HL-60 (cell line): ENCODE results near the gene ENDOU.

Source experiments
- DNase-seq, 2 experiments: peaks; one replicate each; pipeline ENCODE4 v3.0.0-alpha.2; 2010 to 2020; ENCODE audit warnings: low read depth in 1 of 2, low spot score in 1 of 2
- H3K27ac ChIP-seq: fragments of 250-450 bp; sonication (Bioruptor Pico); replicated peaks from 2 replicates; pipeline ENCODE4 v1.5.1; 2020; ENCODE audit warnings: mild to moderate bottlenecking, moderate library complexity
- H3K27me3 ChIP-seq: fragments of 250-450 bp; sonication (Bioruptor Pico); 2 replicates; pipeline ENCODE4 v1.5.1; 2021; ENCODE audit warnings: mild to moderate bottlenecking, moderate library complexity; ENCODE audit not compliant: insufficient read depth, poor library complexity, severe bottlenecking
- H3K4me3 ChIP-seq: replicated peaks from 2 replicates; pipeline ENCODE4 v1.5.1; 2011; ENCODE audit warnings: mild to moderate bottlenecking, control low read depth, low read length; ENCODE audit not compliant: insufficient read depth
- GABPA ChIP-seq: IDR thresholded peaks from 2 replicates; pipeline ENCODE4 v1.6.1; 2012; ENCODE audit warnings: low read depth
- POLR2AphosphoS5 ChIP-seq: IDR thresholded peaks from 2 replicates; pipeline ENCODE4 v1.6.1; 2012; ENCODE audit warnings: low read depth
- REST ChIP-seq: IDR thresholded peaks from 2 replicates; pipeline ENCODE4 v1.6.1; 2012; ENCODE audit warnings: low read depth; ENCODE audit not compliant: insufficient replicate concordance
- SPI1 ChIP-seq: IDR thresholded peaks from 2 replicates; pipeline ENCODE4 v1.6.1; 2012; ENCODE audit warnings: low read depth, mild to moderate bottlenecking, borderline replicate concordance
- TF ChIP-seq, protein P1 (sequence below): IDR thresholded peaks from one replicate; pipeline ENCODE4 v1.5.1; 2011; ENCODE audit warnings: low read length, control low read depth, inconsistent platforms; ENCODE audit not compliant: insufficient read depth

Gene ENDOU

GRCh38 chr12:47745485-47746041 is 20.3 kb upstream of the ENDOU start:
- Histone ChIP-seq H3K27ac (no peak overlapping the region), H3K4me3 (no peak overlapping the region), H3K27me3 (no peaks in the 10 kb centered on the region)
- DNase-seq: no peak
- no peak for TF ChIP-seq GABPA
- TF ChIP-seq, protein P1, sequence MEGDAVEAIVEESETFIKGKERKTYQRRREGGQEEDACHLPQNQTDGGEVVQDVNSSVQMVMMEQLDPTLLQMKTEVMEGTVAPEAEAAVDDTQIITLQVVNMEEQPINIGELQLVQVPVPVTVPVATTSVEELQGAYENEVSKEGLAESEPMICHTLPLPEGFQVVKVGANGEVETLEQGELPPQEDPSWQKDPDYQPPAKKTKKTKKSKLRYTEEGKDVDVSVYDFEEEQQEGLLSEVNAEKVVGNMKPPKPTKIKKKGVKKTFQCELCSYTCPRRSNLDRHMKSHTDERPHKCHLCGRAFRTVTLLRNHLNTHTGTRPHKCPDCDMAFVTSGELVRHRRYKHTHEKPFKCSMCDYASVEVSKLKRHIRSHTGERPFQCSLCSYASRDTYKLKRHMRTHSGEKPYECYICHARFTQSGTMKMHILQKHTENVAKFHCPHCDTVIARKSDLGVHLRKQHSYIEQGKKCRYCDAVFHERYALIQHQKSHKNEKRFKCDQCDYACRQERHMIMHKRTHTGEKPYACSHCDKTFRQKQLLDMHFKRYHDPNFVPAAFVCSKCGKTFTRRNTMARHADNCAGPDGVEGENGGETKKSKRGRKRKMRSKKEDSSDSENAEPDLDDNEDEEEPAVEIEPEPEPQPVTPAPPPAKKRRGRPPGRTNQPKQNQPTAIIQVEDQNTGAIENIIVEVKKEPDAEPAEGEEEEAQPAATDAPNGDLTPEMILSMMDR: no peak
- no peak for TF ChIP-seq REST
- no peak for TF ChIP-seq POLR2AphosphoS5
- TF ChIP-seq SPI1: no peak

DNA sequence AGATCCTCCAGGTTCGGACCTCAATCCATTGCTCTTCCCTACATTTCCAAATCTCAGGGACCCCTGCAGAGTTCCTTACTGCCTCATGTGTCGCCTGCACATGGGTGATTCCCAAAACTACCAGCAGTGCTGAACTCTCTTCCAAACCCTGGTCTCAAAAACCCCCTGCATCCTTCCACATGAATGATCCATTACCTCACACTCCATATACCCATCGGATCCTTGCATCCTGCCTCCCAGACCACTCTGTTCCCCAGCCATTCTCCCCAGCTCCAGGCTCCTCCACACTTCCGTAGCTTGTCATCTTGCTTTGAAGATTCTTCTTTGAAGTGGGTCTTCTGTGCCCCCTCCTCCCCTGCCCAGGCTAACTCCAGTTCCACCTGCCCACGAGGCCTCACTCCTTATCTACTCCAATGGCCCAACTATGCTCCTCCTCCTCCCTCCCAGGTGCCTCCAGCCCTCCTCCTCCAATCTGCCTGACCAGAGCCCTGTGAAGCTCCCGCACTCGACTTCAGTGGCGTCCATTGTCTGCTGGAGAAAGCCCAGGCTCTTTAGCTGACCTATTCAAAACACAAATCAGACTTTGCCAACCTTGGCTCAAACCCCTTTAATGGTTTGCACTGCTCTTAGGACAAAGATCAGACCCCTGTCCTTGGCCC is 19.6 kb upstream of the ENDOU start:
- H3K4me3 ChIP-seq: no peak overlapping the region
- no peak for TF ChIP-seq POLR2AphosphoS5
- no peak for TF ChIP-seq SPI1
- no peaks in the 10 kb centered on the region for H3K27me3 ChIP-seq
- DNase-seq: no peak
- no peak overlapping the region for H3K27ac ChIP-seq

- TF ChIP-seq, protein P1: peak; percentile 29
- TF ChIP-seq POLR2AphosphoS5: no peak
- no peak overlapping the region for H3K4me3 ChIP-seq
- peak in 1 of 2 experiments; percentile 25 for DNase-seq
- no peaks in the 10 kb centered on the region for H3K27me3 ChIP-seq
- H3K27ac ChIP-seq: no peak overlapping the region
Observed at GRCh38 chr12:47744005-47744651, 18.8 kb upstream of the ENDOU start.

DNA sequence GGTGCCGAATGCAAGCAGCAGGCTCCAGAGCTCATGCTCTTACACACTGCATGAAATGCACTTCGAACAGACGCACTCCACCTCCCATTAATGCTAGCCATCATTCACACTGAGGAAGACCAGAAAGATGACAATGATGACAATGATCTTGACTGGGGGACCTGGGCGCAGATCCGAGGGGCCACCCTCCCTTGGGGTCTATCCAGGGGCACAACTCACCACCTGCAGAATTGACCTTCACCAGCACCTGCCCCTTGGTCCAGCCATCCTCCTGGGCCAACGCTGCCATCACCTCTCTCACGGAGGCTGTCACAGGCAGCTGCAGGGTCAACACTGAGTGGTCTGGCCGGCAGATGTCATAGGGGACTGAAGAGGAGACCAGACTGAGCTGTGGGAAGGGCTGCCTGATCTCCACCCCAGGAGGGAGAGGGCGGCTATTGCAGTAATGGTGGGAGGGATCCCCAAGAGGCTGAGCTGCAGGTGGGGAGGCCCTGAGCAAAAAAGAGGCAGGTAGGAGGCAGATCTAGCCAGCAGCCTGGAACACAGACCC is 18.1 kb upstream of the ENDOU start:
- TF ChIP-seq, protein P1: no peak
- TF ChIP-seq REST (no peak), GABPA (no peak), SPI1 (no peak), POLR2AphosphoS5 (no peak)
- Histone ChIP-seq H3K27me3 (no peaks in the 10 kb centered on the region), H3K27ac (no peak overlapping the region), H3K4me3 (no peak overlapping the region)
- DNase-seq: no peak
